ENCODE results near the gene SKP1.

The SKP1 gene

DNA sequence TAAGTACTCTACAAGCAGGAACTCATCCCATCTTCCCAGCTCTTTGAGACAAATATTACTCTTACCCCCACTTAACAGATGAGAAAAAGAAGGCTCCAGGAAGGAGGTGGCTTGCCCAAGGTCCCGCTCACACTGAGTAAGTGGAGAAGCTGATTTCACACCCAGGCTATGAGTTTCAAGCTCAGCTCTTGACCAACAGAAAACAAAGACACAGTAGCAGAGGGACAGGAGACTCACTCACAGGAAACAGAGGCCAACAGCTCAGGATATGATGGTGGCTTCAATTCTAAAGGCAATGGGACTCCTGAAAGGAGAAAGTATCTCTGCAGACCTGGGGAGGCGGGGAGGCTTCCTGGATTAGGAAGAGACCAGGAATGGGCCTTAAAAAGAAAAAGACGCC, 69.0 kb downstream of the SKP1 start:
- no peak for DNase-seq

- DNase-seq: no peak
Observed at GRCh38 chr5:134106991-134107701, 69.6 kb downstream of the SKP1 start.

GRCh38 chr5:134103998-134104654, 72.6 kb downstream of the SKP1 start:
- DNase-seq: no peak

- DNase-seq: no peak
Observed at GRCh38 chr5:134103397-134103796, 73.4 kb downstream of the SKP1 start.

- no peak for DNase-seq
Observed at GRCh38 chr5:134101686-134102439, 74.9 kb downstream of the SKP1 start.

DNA sequence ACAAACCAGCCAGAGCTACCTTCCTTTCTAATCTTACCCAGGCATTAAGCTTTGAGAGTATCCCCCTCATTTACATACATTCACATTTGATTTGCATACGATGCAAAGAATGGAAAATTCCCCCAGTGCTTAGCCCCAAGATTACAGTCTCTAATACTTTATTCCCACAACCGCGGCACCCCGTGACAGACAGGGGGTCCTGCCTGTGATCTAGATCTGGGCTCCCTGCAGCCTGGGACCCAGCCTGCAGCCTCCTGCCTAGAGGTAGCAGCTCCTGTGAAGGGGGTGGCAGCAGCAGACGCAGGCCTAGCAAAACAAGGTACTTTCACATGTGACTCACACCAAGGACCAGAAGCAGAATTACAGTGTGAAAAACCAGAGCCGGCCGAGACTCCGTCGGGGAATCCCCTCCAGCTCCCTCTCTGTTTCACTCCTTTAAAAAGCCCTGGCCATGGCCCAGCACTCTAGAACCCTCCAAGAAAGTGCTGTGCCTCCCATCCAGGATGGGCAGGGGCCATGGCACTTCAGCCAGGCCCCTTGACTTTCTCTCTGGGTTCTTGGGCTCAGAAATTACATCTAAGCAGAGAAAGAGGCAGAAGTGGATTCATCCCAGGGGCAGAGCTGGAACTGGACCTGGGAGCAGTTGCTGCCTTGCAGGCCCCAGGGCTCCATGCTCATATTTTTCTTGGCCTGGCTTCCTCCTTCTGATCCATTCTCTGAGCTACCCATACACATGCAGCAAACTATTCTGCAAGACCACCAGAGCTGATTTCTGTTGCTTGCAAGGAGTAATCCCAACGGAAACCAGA, 76.3 kb downstream of the SKP1 start:
- DNase-seq: no peak

DNA sequence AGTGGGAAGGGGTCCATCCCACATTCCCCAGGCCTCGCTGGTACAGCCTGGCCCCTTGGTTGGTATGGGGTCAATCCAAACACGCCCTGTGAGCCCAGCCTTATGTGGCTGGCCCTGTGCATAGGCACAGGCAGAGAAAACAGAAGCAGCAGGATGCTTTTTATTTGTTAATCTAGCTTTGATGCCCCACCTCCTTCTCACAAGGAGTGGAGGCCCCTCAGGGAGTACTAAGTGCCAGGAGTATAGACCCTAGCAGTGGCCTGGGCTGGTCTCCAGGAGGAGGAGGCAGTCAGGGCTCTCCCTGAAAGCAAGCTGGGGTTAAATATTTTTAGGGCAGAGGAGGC, 76.8 kb downstream of the SKP1 start:
- DNase-seq: no peak

DNA sequence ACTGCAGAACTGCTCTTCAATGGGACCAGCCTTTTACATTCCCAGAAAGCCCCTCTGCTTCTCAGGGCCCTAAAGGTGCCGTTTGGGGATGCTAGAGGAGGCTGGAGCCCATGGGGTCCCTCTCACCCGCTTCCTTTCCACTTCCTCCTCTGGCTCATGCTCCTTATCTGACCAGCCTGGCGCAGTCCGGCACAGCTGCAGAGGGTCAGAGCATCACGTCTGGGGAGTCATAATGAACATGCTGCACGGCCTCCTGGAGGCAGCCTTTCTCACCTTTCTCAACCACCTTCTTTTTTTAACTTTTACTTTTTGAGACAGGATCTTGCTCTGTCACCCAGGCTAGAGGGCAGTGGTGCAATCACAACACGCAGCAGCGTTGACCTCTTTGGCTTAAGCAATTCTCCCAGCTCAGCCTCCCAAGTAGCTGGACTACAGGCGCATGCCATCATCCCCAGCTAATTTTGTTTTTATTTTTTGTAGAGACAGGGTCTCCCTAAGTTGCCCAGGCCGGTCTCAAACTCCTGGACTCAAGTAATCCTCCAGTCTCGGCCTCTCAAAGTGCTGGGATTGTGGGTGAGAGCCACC, 77.4 kb downstream of the SKP1 start:
- DNase-seq: no peak
